ENCODE data around the gene FGFR2.

- no peak for TF ChIP-seq CTCF (IDR thresholded peaks at IDR 0.05; ENCODE audit: low read depth, low read length)
- no peak for TF ChIP-seq POLR2A (IDR thresholded peaks at IDR 0.05; ENCODE audit: extremely low read depth, insufficient read length)
- no peak for TF ChIP-seq MAX (IDR thresholded peaks at IDR 0.05; ENCODE audit: low read depth, low read length)
Observed at GRCh38 chr10:121455377-121455776, 142.9 kb downstream of the FGFR2 start.

All from NB4 (cell line).